Uterus (tissue), 2 donors: ENCODE results near the gene E2F1.
A peak's percentile ranks its signal among the peaks of the same experiment; 100 is the strongest.

ENCODE experiments used
- CTCF ChIP-seq, 4 experiments: fragments of 200-600 bp in 2 of 4; fragments of 450-650 bp in 2 of 4; sonication (generic) in 2 of 4; IDR thresholded peaks; one replicate each; pipeline ENCODE4 v1.5.1; 2016 to 2019; ENCODE audit warnings: antibody characterized with exemption in 4 of 4, mild to moderate bottlenecking in 2 of 4, moderate library complexity in 1 of 4
- POLR2A ChIP-seq, 2 donors: fragments of 450-650 bp; IDR thresholded peaks; one replicate each; pipeline ENCODE4 v1.6.1; 2016; ENCODE audit warnings: antibody characterized with exemption in 2 of 2, mild to moderate bottlenecking in 1 of 2, moderate library complexity in 1 of 2

- TF ChIP-seq POLR2A (IDR thresholded peaks at IDR 0.05) (peak; percentile 48 to 72), CTCF (IDR thresholded peaks at IDR 0.05) (no peak)
Measured at GRCh38 chr20:33674294-33675135, 11.7 kb downstream of the E2F1 start, which contains the start of gene NECAB3.
